ENCODE measurements around the gene MAP2K3. TPM values are rescaled to one million over a fixed set of nuclear protein-coding genes. Genes with fewer than 3 reads are reported as not detected.
"Not testable (repeated sequence)": the region's sequence is repeated elsewhere in the genome, so short reads cannot be mapped to it uniquely, and the experiment has no call there.

The MAP2K3 gene
- total and polyA plus RNA-seq, 2 of the 8 experiments (the other 6 are each of a cell fraction or from before 2014, with no cell fraction given) = 16.9 to 33.5 TPM

DNA sequence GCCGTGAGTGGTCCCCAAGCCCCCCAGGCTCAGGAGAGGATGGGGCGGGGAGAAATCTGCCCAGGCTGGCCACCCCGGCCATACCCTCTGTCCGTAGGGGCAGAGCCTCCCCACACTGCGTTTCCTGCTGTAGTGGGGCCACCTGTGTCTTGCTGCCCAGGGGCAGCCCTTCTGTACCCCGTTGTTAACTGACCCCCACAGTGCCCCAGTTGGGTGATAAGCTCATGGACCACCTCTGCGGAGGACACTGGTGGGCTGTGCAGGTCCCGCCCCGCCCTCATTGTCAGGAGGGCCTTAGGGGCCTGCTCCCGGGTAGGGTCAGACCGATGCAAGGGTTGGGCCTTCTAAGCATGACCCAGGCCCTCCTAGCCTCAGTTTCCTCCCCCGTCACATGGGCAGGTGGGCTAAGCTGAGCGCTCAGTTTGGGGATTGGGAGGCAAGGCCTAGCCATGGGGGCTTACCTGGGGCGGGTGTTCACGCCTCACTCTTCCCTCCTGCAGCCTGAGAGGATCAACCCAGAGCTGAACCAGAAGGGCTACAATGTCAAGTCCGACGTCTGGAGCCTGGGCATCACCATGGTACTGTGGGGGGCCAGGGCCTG is 20.1 kb downstream of the MAP2K3 start:
- H2AFZ ChIP-seq (ENCODE audit: low read length); H3K79me2 ChIP-seq (ENCODE audit: control insufficient read depth in 1 of 2, insufficient read depth in 2 of 2, low read length in 2 of 2); H3K4me1 ChIP-seq (replicated peaks in 1 of 4; ENCODE audit: control insufficient read depth in 3 of 4, insufficient read depth in 4 of 4, low read length in 3 of 4); H3K4ac ChIP-seq (replicated peaks; ENCODE audit: insufficient read length, low read depth, low read length); H3K4me3 ChIP-seq (ENCODE audit: extremely low read depth in 1 of 4, insufficient read depth in 2 of 4, low read depth in 3 of 4, low read length in 4 of 4); H4K5ac ChIP-seq (ENCODE audit: insufficient read length, low read depth, low read length); H2BK5ac ChIP-seq (ENCODE audit: low read depth, low read length); FAIRE-seq; H3K27me3 ChIP-seq (replicated peaks in 1 of 4; ENCODE audit: control insufficient read depth in 3 of 4, extremely low read depth in 1 of 4, insufficient read depth in 3 of 4, low read length in 3 of 4); H3K4me2 ChIP-seq (ENCODE audit: insufficient read depth in 1 of 2, low read depth in 2 of 2, low read length in 2 of 2); H3K23ac ChIP-seq (ENCODE audit: insufficient read length); H4K91ac ChIP-seq (replicated peaks; ENCODE audit: insufficient read length, low read length); H4K8ac ChIP-seq (ENCODE audit: extremely low read depth, insufficient read depth, low read length); H2BK15ac ChIP-seq (ENCODE audit: low read length); H3K27ac ChIP-seq (ENCODE audit: low read depth, low read length); H3K23me2 ChIP-seq (ENCODE audit: low read depth, low read length); H2BK12ac ChIP-seq (ENCODE audit: low read depth, low read length); H3K9ac ChIP-seq (replicated peaks in 1 of 4; ENCODE audit: extremely low read depth in 1 of 4, low read depth in 3 of 4, low read length in 3 of 4); DNase-seq (ENCODE audit: low read depth in 1 of 2, low spot score in 2 of 2); H4K20me1 ChIP-seq (replicated peaks in 1 of 2; ENCODE audit: control insufficient read depth in 1 of 2, insufficient read depth in 2 of 2, low read length in 2 of 2); H3K14ac ChIP-seq (ENCODE audit: insufficient read length); H3K36me3 ChIP-seq (ENCODE audit: control insufficient read depth in 2 of 4, insufficient read depth in 4 of 4, low read length in 3 of 4); POLR2A ChIA-PET (ENCODE audit: partially characterized antibody); H3K56ac ChIP-seq (replicated peaks; ENCODE audit: insufficient read length, low read depth, low read length); H2BK20ac ChIP-seq (ENCODE audit: low read length); H2BK120ac ChIP-seq (replicated peaks; ENCODE audit: low read depth, low read length); H3K79me1 ChIP-seq (ENCODE audit: low read depth, low read length); CTCF ChIA-PET (ENCODE audit: partially characterized antibody); H2AK5ac ChIP-seq (ENCODE audit: low read depth, low read length); H3K18ac ChIP-seq (ENCODE audit: extremely low read depth, low read length): not testable (repeated sequence)
- 83% methylated on average over 17 of the region's 17 CpGs; no CpG with 5 or more reads in 1 of the 2 experiments for WGBS, 2 experiments (ENCODE audit: extremely low coverage in 1 of 2, insufficient coverage in 1 of 2, insufficient read length in 1 of 2, insufficient replicate concordance in 2 of 2, low coverage in 1 of 2, low lambda C conversion rate in 2 of 2, missing lambda C conversion rate in 1 of 2)
- H3K9me3 ChIP-seq (ENCODE audit: insufficient read depth in 2 of 2, low read depth in 1 of 2, low read length in 1 of 2) = peaks cover 20 to 54% of the 10 kb centered on the region in 2 experiments
